Activated B cell treated with CpG ODN at 0.5 μM for 24 hours (primary cell): ENCODE data around the gene FBXL22. TPM values are rescaled to one million over a fixed set of nuclear protein-coding genes. Genes with fewer than 3 reads are reported as not detected.

ENCODE experiments used
- ATAC-seq: fragments of 200-7000 bp; cut with Tn5 transposase; one replicate; pipeline ENCODE4 v1.10.0; 2021; ENCODE audit warnings: low read depth, mild to moderate bottlenecking, moderate library complexity
- CTCF ChIA-PET: fragments of 350-600 bp; sonication (Branson Sonifier 250); formaldehyde crosslinking; loops from one replicate; lab custom pipeline; 2021; ENCODE audit warnings: antibody characterized with exemption; lab: Charles Lee
- POLR2A ChIA-PET: fragments of 350-600 bp; sonication (Branson Sonifier 250); formaldehyde crosslinking; loops from one replicate; lab custom pipeline; 2021; ENCODE audit warnings: antibody characterized with exemption; lab: Charles Lee
- DNase-seq: peaks from one replicate; pipeline ENCODE4 v3.0.0; 2022
- H3K27ac Mint-ChIP-seq: one replicate; pipeline ENCODE4 v1.8.0; 2020; ENCODE audit warnings: mixed read lengths
- H3K27me3 Mint-ChIP-seq: one replicate; pipeline ENCODE4 v1.8.0; 2021; ENCODE audit warnings: mixed read lengths
- H3K36me3 Mint-ChIP-seq: one replicate; pipeline ENCODE4 v1.8.0; 2021; ENCODE audit warnings: low read depth, mixed read lengths
- H3K4me1 Mint-ChIP-seq: one replicate; pipeline ENCODE4 v1.8.0; 2021; ENCODE audit warnings: mixed read lengths
- H3K4me3 Mint-ChIP-seq: one replicate; pipeline ENCODE4 v1.8.0; 2020; ENCODE audit warnings: mild to moderate bottlenecking, mixed read lengths
- H3K9me3 Mint-ChIP-seq: one replicate; pipeline ENCODE4 v1.8.0; 2020; ENCODE audit warnings: mixed read lengths
- CTCF ChIP-seq: fragments of 200-600 bp; IDR thresholded peaks from one replicate; pipeline ENCODE4 v1.8.0; 2022; ENCODE audit warnings: antibody characterized with exemption, mild to moderate bottlenecking
- intact Hi-C: fragments of 100-400 bp; cut with micrococcal nuclease; formaldehyde crosslinking; loops from one replicate; pipeline ENCODE4 v1.15.1; 2024
- total RNA-seq: library from RNA; stranded (reverse); gene quantifications from 2 replicates; pipeline ENCODE4 v1.2.3, GENCODE V29; 2022

Gene FBXL22
- total RNA-seq, 1 donor from 2014 or later = 1.2 TPM

GRCh38 chr15:63623232-63623969 lies 26.2 kb downstream of the FBXL22 start:
- POLR2A ChIA-PET = interaction anchor here (0.6 to 1.5 kb wide), 2 partner anchors 10 to 23 kb away, joined by 3 to 4 read pairs; no protein-coding TSS in a partner anchor
- TF ChIP-seq CTCF = no peak
- intact Hi-C loops = no loop called here
- H3K9me3 Mint-ChIP-seq = no peaks in the 10 kb centered on the region
- H3K36me3 Mint-ChIP-seq = peaks cover 68% of the 10 kb centered on the region
- ATAC-seq = no peak
- peaks cover 16% of the 10 kb centered on the region for H3K4me1 Mint-ChIP-seq
- no peak overlapping the region for H3K27ac Mint-ChIP-seq
- H3K27me3 Mint-ChIP-seq = no peaks in the 10 kb centered on the region
- DNase-seq = no peak
- no peak overlapping the region for H3K4me3 Mint-ChIP-seq
- CTCF ChIA-PET = interaction anchor here (0.7 kb wide), 1 partner anchor 9 kb away, joined by 3 read pairs; no protein-coding TSS in a partner anchor

GRCh38 chr15:63626955-63627354 lies 29.8 kb downstream of the FBXL22 start:
- Mint-ChIP-seq H3K4me3 (no peak overlapping the region), H3K27me3 (no peaks in the 10 kb centered on the region), H3K36me3 (peaks cover 87% of the 10 kb centered on the region), H3K4me1 (peaks cover 16% of the 10 kb centered on the region), H3K9me3 (no peaks in the 10 kb centered on the region), H3K27ac (no peak overlapping the region)
- intact Hi-C loops = no loop called here
- POLR2A ChIA-PET = no interaction called here
- CTCF ChIA-PET = interaction anchor here (1.6 kb wide), 1 partner anchor 160 kb away, joined by 3 read pairs; no protein-coding TSS in a partner anchor
- ATAC-seq (no peak), DNase-seq (no peak)
- no peak for TF ChIP-seq CTCF

GRCh38 chr15:63628123-63628822 lies 31.1 kb downstream of the FBXL22 start:
- Mint-ChIP-seq H3K4me3 (no peak overlapping the region), H3K27ac (peak overlapping the region; percentile 56), H3K27me3 (no peaks in the 10 kb centered on the region), H3K9me3 (no peaks in the 10 kb centered on the region), H3K4me1 (peaks cover 9% of the 10 kb centered on the region), H3K36me3 (peaks cover 87% of the 10 kb centered on the region)
- no peak for DNase-seq
- ChIA-PET CTCF (interaction anchor here (1.2 kb wide), 1 partner anchor 18 kb away, joined by 5 read pairs; no protein-coding TSS in a partner anchor), POLR2A (no interaction called here)
- ATAC-seq = no peak
- TF ChIP-seq CTCF = no peak
- intact Hi-C loops = no loop called here

- no peak overlapping the region for H3K27ac Mint-ChIP-seq
- ATAC-seq = no peak
- peaks cover 3% of the 10 kb centered on the region for H3K4me1 Mint-ChIP-seq
- DNase-seq = no peak
- CTCF ChIA-PET = interaction anchor here (1.0 kb wide), 1 partner anchor 159 kb away, joined by 3 read pairs; no protein-coding TSS in a partner anchor
- no peak for TF ChIP-seq CTCF
- H3K9me3 Mint-ChIP-seq = no peaks in the 10 kb centered on the region
- intact Hi-C loops = no loop called here
- H3K27me3 Mint-ChIP-seq = no peaks in the 10 kb centered on the region
- H3K36me3 Mint-ChIP-seq = peaks cover 88% of the 10 kb centered on the region
- POLR2A ChIA-PET = no interaction called here
- H3K4me3 Mint-ChIP-seq = no peak overlapping the region
Measured at GRCh38 chr15:63630036-63630751, 33.0 kb downstream of the FBXL22 start.
